Left lung (tissue), 10 donors: Measurements from ENCODE around the gene NEGR1. TPM values are rescaled to one million over a fixed set of nuclear protein-coding genes. Genes with fewer than 3 reads are reported as not detected.
A peak's percentile ranks its signal among the peaks of the same experiment; 100 is the strongest.

Source experiments
- ATAC-seq: fragments of 200-7000 bp; cut with Tn5 transposase; one replicate; pipeline ENCODE4 v1.9.1; 2020; ENCODE audit warnings: moderate library complexity
- DNase-seq, 4 donors: peaks; one replicate each; pipeline ENCODE4 v3.0.0-alpha.2; 2013 to 2020
- H3K27ac ChIP-seq, 2 donors: fragments of 200-600 bp; sonication (generic) in 1 of 2; one replicate each; pipeline versions ENCODE4 v1.5.0 to v1.8.0; 2020 to 2021
- H3K27me3 ChIP-seq, 2 donors: fragments of 200-600 bp; sonication (generic) in 1 of 2; one replicate each; pipeline versions ENCODE4 v1.5.0 to v1.8.0; 2020 to 2021
- H3K36me3 ChIP-seq, 2 donors: fragments of 200-600 bp; sonication (generic) in 1 of 2; one replicate each; pipeline versions ENCODE4 v1.5.0 to v1.8.0; 2020 to 2021
- H3K4me1 ChIP-seq, 2 donors: fragments of 200-600 bp; one replicate each; pipeline ENCODE4 v1.8.0; 2021
- H3K4me3 ChIP-seq, 2 donors: fragments of 200-600 bp; sonication (generic) in 1 of 2; one replicate each; pipeline versions ENCODE4 v1.5.0 to v1.8.0; 2020 to 2021; ENCODE audit warnings: mild to moderate bottlenecking in 1 of 2
- H3K9me3 ChIP-seq, 2 donors: fragments of 200-600 bp; sonication (generic) in 1 of 2; one replicate each; pipeline versions ENCODE4 v1.5.0 to v1.8.0; 2020 to 2021
- intact Hi-C, 2 donors: fragments of 100-400 bp; cut with DNase I; formaldehyde crosslinking; loops; one replicate each; pipeline versions ENCODE4 v1.11.2 to v1.14.2; 2022
- polyA plus RNA-seq, 6 donors: library from polyadenylated mRNA; unstranded; fragments of 120-200 nt; gene quantifications; one replicate each; pipeline ENCODE4 v1.2.1, GENCODE V29; 2013; ENCODE audit not compliant: insufficient read length in 6 of 6
- total RNA-seq, 2 donors: library from RNA; stranded (reverse); fragmentation: NEBNext Ultra II Directional; extraction: Animal tissue kit (Norgen Biotek cat#: 25700); gene quantifications; one replicate each; pipeline ENCODE4 v1.2.1, GENCODE V29; 2021
- TF ChIP-seq, protein P1 (sequence below), 2 donors: fragments of 200-600 bp; sonication (generic) in 1 of 2; IDR thresholded peaks; one replicate each; pipeline versions ENCODE4 v1.5.0 to v1.8.0; 2021; ENCODE audit warnings: antibody characterized with exemption in 2 of 2
- donor health status: DM: no; HTN: yes; CAD: no.
- donor health status: DM: no; HTN: no; CAD: no.

NEGR1 gene
- total and polyA plus RNA-seq, 8 donors = 2.4 to 5.7 (median 3.5) TPM

DNA sequence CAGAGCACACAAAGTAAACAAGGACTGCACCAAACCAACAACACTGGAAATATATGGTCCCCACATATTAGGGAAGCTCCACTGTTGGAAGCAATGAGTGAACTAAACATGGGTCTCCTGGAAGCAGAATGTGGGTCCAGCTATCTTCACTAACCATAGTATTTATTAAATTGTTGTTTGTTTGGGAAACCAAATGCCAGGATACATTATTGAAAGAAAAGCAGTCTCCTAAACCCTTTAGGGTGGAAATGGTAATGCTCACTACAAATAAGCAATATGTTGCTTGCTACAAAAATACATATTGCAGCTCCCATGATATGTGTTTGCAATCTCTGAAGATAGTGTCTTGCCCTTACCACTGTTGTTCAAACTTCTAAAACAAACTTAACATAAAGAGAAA, 2.2 kb downstream of the NEGR1 start:
- intact Hi-C loops = no loop called here
- TF ChIP-seq, protein P1, sequence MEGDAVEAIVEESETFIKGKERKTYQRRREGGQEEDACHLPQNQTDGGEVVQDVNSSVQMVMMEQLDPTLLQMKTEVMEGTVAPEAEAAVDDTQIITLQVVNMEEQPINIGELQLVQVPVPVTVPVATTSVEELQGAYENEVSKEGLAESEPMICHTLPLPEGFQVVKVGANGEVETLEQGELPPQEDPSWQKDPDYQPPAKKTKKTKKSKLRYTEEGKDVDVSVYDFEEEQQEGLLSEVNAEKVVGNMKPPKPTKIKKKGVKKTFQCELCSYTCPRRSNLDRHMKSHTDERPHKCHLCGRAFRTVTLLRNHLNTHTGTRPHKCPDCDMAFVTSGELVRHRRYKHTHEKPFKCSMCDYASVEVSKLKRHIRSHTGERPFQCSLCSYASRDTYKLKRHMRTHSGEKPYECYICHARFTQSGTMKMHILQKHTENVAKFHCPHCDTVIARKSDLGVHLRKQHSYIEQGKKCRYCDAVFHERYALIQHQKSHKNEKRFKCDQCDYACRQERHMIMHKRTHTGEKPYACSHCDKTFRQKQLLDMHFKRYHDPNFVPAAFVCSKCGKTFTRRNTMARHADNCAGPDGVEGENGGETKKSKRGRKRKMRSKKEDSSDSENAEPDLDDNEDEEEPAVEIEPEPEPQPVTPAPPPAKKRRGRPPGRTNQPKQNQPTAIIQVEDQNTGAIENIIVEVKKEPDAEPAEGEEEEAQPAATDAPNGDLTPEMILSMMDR (IDR thresholded peaks at IDR 0.05) = no peak
- no peaks in the 10 kb centered on the region for H3K36me3 ChIP-seq
- H3K27me3 ChIP-seq = peaks cover 0 to 28% of the 10 kb centered on the region in 2 donors
- no peaks in the 10 kb centered on the region for H3K9me3 ChIP-seq
- ATAC-seq (no peak), DNase-seq (no peak)
- no peak overlapping the region for H3K4me3 ChIP-seq
- peaks cover 0 to 12% of the 10 kb centered on the region in 2 donors for H3K4me1 ChIP-seq
- no peak overlapping the region for H3K27ac ChIP-seq

DNA sequence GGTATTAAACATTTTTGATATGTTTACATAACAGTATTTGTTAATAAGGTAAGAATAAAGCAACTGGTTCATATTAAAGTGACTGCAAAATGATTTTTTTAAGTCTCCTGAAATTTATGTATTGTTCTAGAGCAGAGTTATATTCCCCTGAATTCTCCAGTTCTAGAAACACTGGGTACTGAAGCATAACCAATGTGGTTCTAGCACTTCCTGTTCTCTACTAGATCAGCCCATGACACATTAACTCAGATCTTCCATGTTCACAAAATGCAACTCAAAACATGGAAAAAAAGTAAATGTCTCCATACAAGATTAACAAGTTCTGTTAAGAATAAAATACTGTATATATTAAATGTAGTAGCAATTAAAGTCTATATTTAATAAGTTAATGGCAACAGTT, 3.9 kb downstream of the NEGR1 start:
- no peak overlapping the region for H3K27ac ChIP-seq
- TF ChIP-seq, protein P1 (IDR thresholded peaks at IDR 0.05) = no peak
- no peaks in the 10 kb centered on the region for H3K36me3 ChIP-seq
- H3K4me3 ChIP-seq = no peak overlapping the region
- H3K27me3 ChIP-seq = peaks cover 0 to 16% of the 10 kb centered on the region in 2 donors
- H3K4me1 ChIP-seq = peaks cover 0 to 6% of the 10 kb centered on the region in 2 donors
- intact Hi-C loops = no loop called here
- DNase-seq = no peak
- ATAC-seq = no peak
- no peaks in the 10 kb centered on the region for H3K9me3 ChIP-seq

DNA sequence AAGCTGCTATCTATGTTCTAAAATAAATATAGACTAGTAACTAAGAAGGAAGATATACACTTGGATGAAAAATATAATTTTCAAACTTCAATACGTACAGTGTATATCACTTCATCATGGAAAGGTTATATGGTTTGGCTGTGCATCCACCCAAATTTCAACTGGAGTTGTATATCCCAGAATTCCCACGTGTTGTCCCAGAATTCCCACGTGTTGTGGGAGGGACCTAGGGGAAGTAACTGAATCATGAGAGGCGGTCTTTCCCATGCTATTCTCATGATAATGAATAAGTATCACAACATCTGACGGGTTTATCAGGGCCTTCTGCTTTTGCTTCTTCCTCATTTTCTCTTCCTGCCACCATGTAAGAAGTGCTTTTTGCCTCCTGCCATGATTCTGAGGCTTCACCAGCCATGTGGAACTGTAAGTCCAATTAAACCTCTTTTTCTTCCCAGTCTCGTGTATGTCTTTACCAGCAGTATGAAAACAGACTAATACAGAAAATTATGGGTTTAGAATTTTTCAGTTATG, 10.7 kb downstream of the NEGR1 start:
- TF ChIP-seq, protein P1 (IDR thresholded peaks at IDR 0.05) = no peak
- ATAC-seq (no peak), DNase-seq (no peak)
- H3K36me3 ChIP-seq = no peaks in the 10 kb centered on the region
- no peaks in the 10 kb centered on the region for H3K9me3 ChIP-seq
- H3K4me1 ChIP-seq = no peaks in the 10 kb centered on the region
- intact Hi-C loops = no loop called here
- no peak overlapping the region for H3K4me3 ChIP-seq
- H3K27me3 ChIP-seq = no peaks in the 10 kb centered on the region
- H3K27ac ChIP-seq = no peak overlapping the region

DNA sequence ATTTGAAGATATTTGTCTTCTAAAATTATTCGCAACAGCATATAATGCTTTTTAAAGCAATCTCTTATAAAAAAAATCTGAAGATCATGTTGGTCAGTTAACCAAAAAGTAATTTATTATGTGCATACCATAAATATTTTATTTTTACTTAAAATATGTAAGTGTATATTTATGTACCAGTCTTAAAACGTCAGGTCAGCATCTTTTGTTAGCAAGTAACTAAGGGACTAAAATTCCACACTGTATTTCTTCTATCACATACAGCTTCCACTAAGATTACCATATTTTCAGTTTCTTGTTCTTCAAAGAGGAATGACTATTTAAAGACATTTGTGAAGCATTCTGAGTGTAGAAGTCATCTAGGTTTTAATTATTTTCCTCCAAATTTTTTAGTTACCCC, 19.6 kb downstream of the NEGR1 start:
- no peaks in the 10 kb centered on the region for H3K9me3 ChIP-seq
- TF ChIP-seq, protein P1 (IDR thresholded peaks at IDR 0.05) = no peak
- no peaks in the 10 kb centered on the region for H3K36me3 ChIP-seq
- H3K27ac ChIP-seq = no peak overlapping the region
- intact Hi-C loops = no loop called here
- no peaks in the 10 kb centered on the region for H3K4me1 ChIP-seq
- ATAC-seq (no peak), DNase-seq (no peak)
- no peaks in the 10 kb centered on the region for H3K27me3 ChIP-seq
- H3K4me3 ChIP-seq = no peak overlapping the region

DNA sequence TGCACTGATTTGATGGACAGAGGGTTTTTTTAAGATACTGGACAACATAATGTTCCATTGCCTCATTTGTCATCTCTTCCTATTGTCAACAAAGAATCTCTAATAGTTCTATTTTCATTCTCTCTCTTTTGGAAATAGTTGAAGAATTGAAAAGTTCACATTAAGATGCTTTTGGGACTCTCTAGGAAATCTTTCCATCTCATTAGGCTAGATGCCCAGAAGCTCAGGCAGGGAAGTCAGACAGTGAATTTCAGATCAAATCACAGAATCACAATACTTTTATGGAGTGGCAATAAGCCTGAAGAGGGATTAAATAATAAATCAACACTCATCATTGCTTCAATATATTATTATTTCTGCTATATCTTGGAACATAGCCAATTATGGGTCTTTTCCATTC, 29.2 kb downstream of the NEGR1 start:
- no peaks in the 10 kb centered on the region for H3K36me3 ChIP-seq
- DNase-seq = peak in 2 of 4 donors; percentile 2 to 4
- H3K4me1 ChIP-seq = no peaks in the 10 kb centered on the region
- no peak overlapping the region for H3K27ac ChIP-seq
- TF ChIP-seq, protein P1 (IDR thresholded peaks at IDR 0.05) = no peak
- no peak for ATAC-seq
- intact Hi-C loops = no loop called here
- no peaks in the 10 kb centered on the region for H3K9me3 ChIP-seq
- H3K27me3 ChIP-seq = no peaks in the 10 kb centered on the region
- no peak overlapping the region for H3K4me3 ChIP-seq
